H1 (cell line): Measurements from ENCODE around the gene UPF2. TPM values are rescaled to one million over a fixed set of nuclear protein-coding genes. Genes with fewer than 3 reads are reported as not detected.

Source experiments
- CTCF ChIA-PET: fragments of 300-600 bp; sonication (Branson Sonifier 250); formaldehyde crosslinking; loops from one replicate; lab custom pipeline; 2021; ENCODE audit not compliant: partially characterized antibody; lab: Charles Lee
- POLR2A ChIA-PET: fragments of 300-600 bp; sonication (Branson Sonifier 250); formaldehyde crosslinking; loops from one replicate; lab custom pipeline; 2021; ENCODE audit warnings: inconsistent platforms; ENCODE audit not compliant: partially characterized antibody; lab: Charles Lee
- DNase-seq, 2 experiments: peaks; one replicate each; pipeline versions ENCODE4 v3.0.0 to v3.0.0-alpha.2; 2010 to 2022; ENCODE audit warnings: low spot score in 2 of 2, low read depth in 1 of 2, mixed read lengths in 1 of 2
- FAIRE-seq: peaks from 2 replicates; lab custom pipeline; 2011; peaks lifted over from hg19 to GRCh38; lab: Jason Lieb, UNC
- H2AFZ ChIP-seq: 2 replicates; pipeline ENCODE4 v1.8.1; 2012; ENCODE audit warnings: low read length, inconsistent platforms
- H2AK5ac ChIP-seq: 2 replicates; pipeline ENCODE4 v1.6.1; 2013; ENCODE audit warnings: low read depth, low read length
- H2BK120ac ChIP-seq: replicated peaks from 2 replicates; pipeline ENCODE3; 2013; ENCODE audit warnings: low read depth, low read length, inconsistent platforms
- H2BK12ac ChIP-seq: 2 replicates; pipeline ENCODE4 v1.6.1; 2013; ENCODE audit warnings: low read depth, low read length
- H2BK15ac ChIP-seq: 2 replicates; pipeline ENCODE4 v1.6.1; 2013; ENCODE audit warnings: low read length
- H2BK20ac ChIP-seq: 2 replicates; pipeline ENCODE4 v1.6.1; 2013; ENCODE audit warnings: low read length
- H2BK5ac ChIP-seq: 2 replicates; pipeline ENCODE4 v1.6.1; 2013; ENCODE audit warnings: low read depth, low read length
- H3K14ac ChIP-seq: 2 replicates; pipeline ENCODE4 v1.6.1; 2013; ENCODE audit warnings: inconsistent platforms; ENCODE audit not compliant: insufficient read length
- H3K18ac ChIP-seq: 2 replicates; pipeline ENCODE4 v1.6.1; 2013; ENCODE audit warnings: low read length; ENCODE audit errors: extremely low read depth
- H3K23ac ChIP-seq: 2 replicates; pipeline ENCODE4 v1.6.1; 2013; ENCODE audit warnings: inconsistent platforms; ENCODE audit not compliant: insufficient read length
- H3K23me2 ChIP-seq: 2 replicates; pipeline ENCODE4 v1.6.1; 2013; ENCODE audit warnings: low read depth, low read length
- H3K27ac ChIP-seq: 2 replicates; pipeline ENCODE4 v1.6.1; 2011; ENCODE audit warnings: low read depth, low read length, inconsistent platforms
- H3K27me3 ChIP-seq, 4 experiments: replicated peaks in 1 of 4; 1 replicate in 1 of 4; 2 replicates in 3 of 4; pipeline versions ENCODE4 v1.6.1 to v1.8.1; 2011 to 2013; ENCODE audit warnings: low read length in 3 of 4, mild to moderate bottlenecking in 3 of 4, inconsistent platforms in 2 of 4, mixed read lengths in 2 of 4, moderate library complexity in 1 of 4; ENCODE audit not compliant: control insufficient read depth in 3 of 4, insufficient read depth in 3 of 4; ENCODE audit errors: extremely low read depth in 1 of 4
- H3K36me3 ChIP-seq, 4 experiments: 2 replicates each; pipeline versions ENCODE4 v1.6.1 to v1.8.1; 2011 to 2013; ENCODE audit warnings: mild to moderate bottlenecking in 4 of 4, low read length in 3 of 4, moderate library complexity in 2 of 4, control low read depth in 1 of 4, inconsistent platforms in 1 of 4; ENCODE audit not compliant: insufficient read depth in 4 of 4, control insufficient read depth in 2 of 4
- H3K4ac ChIP-seq: replicated peaks from 2 replicates; pipeline ENCODE3; 2013; ENCODE audit warnings: low read length, low read depth, mixed read lengths, inconsistent platforms; ENCODE audit not compliant: insufficient read length
- H3K4me1 ChIP-seq, 4 experiments: replicated peaks in 1 of 4; 1 replicate in 1 of 4; 2 replicates in 3 of 4; pipeline versions ENCODE4 v1.6.1 to v1.8.1; 2011 to 2013; ENCODE audit warnings: low read length in 3 of 4, inconsistent platforms in 2 of 4, mixed read lengths in 1 of 4; ENCODE audit not compliant: insufficient read depth in 4 of 4, control insufficient read depth in 3 of 4
- H3K4me2 ChIP-seq, 2 experiments: 2 replicates each; pipeline versions ENCODE4 v1.6.1 to v1.8.1; 2011 to 2013; ENCODE audit warnings: low read depth in 2 of 2, low read length in 2 of 2, control low read depth in 1 of 2, inconsistent platforms in 1 of 2, mild to moderate bottlenecking in 1 of 2; ENCODE audit not compliant: insufficient read depth in 1 of 2
- H3K4me3 ChIP-seq, 4 experiments: fragments of 200-600, 300-600 bp in 1 of 4; sonication (generic), shearing (Covaris generic), sonication (Bioruptor Twin) in 1 of 4; 2 replicates each; pipeline versions ENCODE4 v1.5.1 to v1.8.1; 2011 to 2016; ENCODE audit warnings: low read length in 4 of 4, low read depth in 3 of 4, control low read depth in 2 of 4, inconsistent platforms in 2 of 4, mild to moderate bottlenecking in 2 of 4, mixed read lengths in 1 of 4, moderate library complexity in 1 of 4; ENCODE audit not compliant: insufficient read depth in 2 of 4; ENCODE audit errors: extremely low read depth in 1 of 4
- H3K56ac ChIP-seq: replicated peaks from 2 replicates; pipeline ENCODE3; 2013; ENCODE audit warnings: low read depth, mild to moderate bottlenecking, mixed read lengths, low read length, inconsistent platforms; ENCODE audit not compliant: insufficient read length
- H3K79me1 ChIP-seq: 2 replicates; pipeline ENCODE4 v1.6.1; 2013; ENCODE audit warnings: low read depth, low read length, control low read depth
- H3K79me2 ChIP-seq, 2 experiments: 2 replicates each; pipeline versions ENCODE4 v1.6.1 to v1.8.1; 2012 to 2013; ENCODE audit warnings: low read length in 2 of 2, mild to moderate bottlenecking in 2 of 2, inconsistent platforms in 1 of 2; ENCODE audit not compliant: insufficient read depth in 2 of 2, control insufficient read depth in 1 of 2
- H3K9ac ChIP-seq, 4 experiments: replicated peaks in 1 of 4; 1 replicate in 1 of 4; 2 replicates in 3 of 4; pipeline versions ENCODE4 v1.6.1 to v1.8.1; 2011 to 2013; ENCODE audit warnings: low read depth in 3 of 4, low read length in 3 of 4, control low read depth in 2 of 4, mild to moderate bottlenecking in 2 of 4, moderate library complexity in 2 of 4, inconsistent platforms in 1 of 4; ENCODE audit errors: extremely low read depth in 1 of 4
- H3K9me3 ChIP-seq, 2 experiments: 2 replicates each; pipeline versions ENCODE4 v1.6.1 to v1.8.1; 2012 to 2013; ENCODE audit warnings: mild to moderate bottlenecking in 2 of 2, moderate library complexity in 2 of 2, control low read depth in 1 of 2, inconsistent platforms in 1 of 2, low read depth in 1 of 2, low read length in 1 of 2, mixed read lengths in 1 of 2; ENCODE audit not compliant: insufficient read depth in 2 of 2
- H4K20me1 ChIP-seq, 2 experiments: replicated peaks in 1 of 2; 2 replicates each; pipeline versions ENCODE3 to v1.8.1; 2011 to 2013; ENCODE audit warnings: inconsistent platforms in 2 of 2, low read length in 2 of 2, mild to moderate bottlenecking in 1 of 2; ENCODE audit not compliant: insufficient read depth in 2 of 2, control insufficient read depth in 1 of 2
- H4K5ac ChIP-seq: 2 replicates; pipeline ENCODE4 v1.6.1; 2013; ENCODE audit warnings: low read length, low read depth, mixed read lengths, inconsistent platforms; ENCODE audit not compliant: insufficient read length
- H4K8ac ChIP-seq: 2 replicates; pipeline ENCODE4 v1.8.0; 2013; ENCODE audit warnings: mild to moderate bottlenecking, moderate library complexity, low read length, inconsistent platforms; ENCODE audit not compliant: insufficient read depth; ENCODE audit errors: extremely low read depth
- H4K91ac ChIP-seq: replicated peaks from 2 replicates; pipeline ENCODE3; 2013; ENCODE audit warnings: low read length, mixed read lengths, inconsistent platforms; ENCODE audit not compliant: insufficient read length
- EGR1 ChIP-seq: IDR thresholded peaks from 2 replicates; pipeline ENCODE4 v1.6.1; 2011; ENCODE audit warnings: low read depth, low read length, borderline replicate concordance
- HDAC6 ChIP-seq: IDR thresholded peaks from one replicate; pipeline ENCODE4 v1.7.1; 2012; ENCODE audit warnings: low read depth, mild to moderate bottlenecking, inconsistent platforms, low read length, moderate library complexity
- KDM1A ChIP-seq: fragments of 200-600, 300-600 bp; sonication (generic); IDR thresholded peaks from 2 replicates; pipeline ENCODE4 v1.7.1; 2016; ENCODE audit warnings: mild to moderate bottlenecking, low read length, borderline replicate concordance
- MAX ChIP-seq: IDR thresholded peaks from 2 replicates; pipeline ENCODE4 v1.6.1; 2012; ENCODE audit warnings: inconsistent platforms
- POLR2AphosphoS5 ChIP-seq: IDR thresholded peaks from 2 replicates; pipeline ENCODE4 v1.6.1; 2011; ENCODE audit warnings: low read depth, low read length
- RNF2 ChIP-seq: fragments of 200-900, 300-1000 bp; sonication (generic); IDR thresholded peaks from 2 replicates; pipeline ENCODE4 v1.7.1; 2016; ENCODE audit warnings: borderline replicate concordance, low read depth, mild to moderate bottlenecking, antibody characterized with exemption, low read length; ENCODE audit not compliant: poor library complexity, severe bottlenecking; ENCODE audit errors: missing control alignments
- SP4 ChIP-seq: IDR thresholded peaks from 2 replicates; pipeline ENCODE4 v1.6.1; 2012; ENCODE audit warnings: low read length, inconsistent platforms
- TEAD4 ChIP-seq: IDR thresholded peaks from 2 replicates; pipeline ENCODE4 v1.6.1; 2012; ENCODE audit warnings: low read depth, low read length, inconsistent platforms, mixed read lengths
- WGBS, 2 experiments: shearing (Covaris generic) in 1 of 2; methylation state at CpG; one replicate each; pipeline versions ENCODE4 v1.1.6 to v1.1.7; 2013 to 2015; ENCODE audit warnings: low lambda C conversion rate in 2 of 2, mixed read lengths in 2 of 2, inconsistent platforms in 1 of 2, low coverage in 1 of 2, missing lambda C conversion rate in 1 of 2; ENCODE audit not compliant: insufficient replicate concordance in 2 of 2, insufficient coverage in 1 of 2, insufficient read length in 1 of 2; ENCODE audit errors: extremely low coverage in 1 of 2, missing lambda C conversion rate in 1 of 2; 5-methylcytosine and 5-hydroxymethylcytosine counted together
- polyA plus RNA-seq, 7 experiments: library from polyadenylated mRNA; depleted of rRNA in 3 of 7; stranded (reverse) in 5 of 7; unstranded in 2 of 7; fragments of >200 nt in 5 of 7; fragments of 200-250 nt in 2 of 7; gene quantifications; 1 replicate in 5 of 7; 2 replicates in 1 of 7; 4 replicates in 1 of 7; pipeline versions ENCODE4 v1.2.1 to v1.2.3, GENCODE V29; 2011 to 2013; ENCODE audit warnings: missing spikeins in 2 of 7, mixed read lengths in 2 of 7
- total RNA-seq: library from RNA; stranded (reverse); fragmentation: NEBNext Ultra II Directional; extraction: Animal tissue kit (Norgen Biotek cat#: 25700); gene quantifications from 2 replicates; pipeline ENCODE4 v1.2.1, GENCODE V29; 2021

UPF2 gene
- total and polyA plus RNA-seq, 2 of the 8 experiments (the other 6 are each of a cell fraction or from before 2014, with no cell fraction given), result 6.2 to 32.8 TPM

DNA sequence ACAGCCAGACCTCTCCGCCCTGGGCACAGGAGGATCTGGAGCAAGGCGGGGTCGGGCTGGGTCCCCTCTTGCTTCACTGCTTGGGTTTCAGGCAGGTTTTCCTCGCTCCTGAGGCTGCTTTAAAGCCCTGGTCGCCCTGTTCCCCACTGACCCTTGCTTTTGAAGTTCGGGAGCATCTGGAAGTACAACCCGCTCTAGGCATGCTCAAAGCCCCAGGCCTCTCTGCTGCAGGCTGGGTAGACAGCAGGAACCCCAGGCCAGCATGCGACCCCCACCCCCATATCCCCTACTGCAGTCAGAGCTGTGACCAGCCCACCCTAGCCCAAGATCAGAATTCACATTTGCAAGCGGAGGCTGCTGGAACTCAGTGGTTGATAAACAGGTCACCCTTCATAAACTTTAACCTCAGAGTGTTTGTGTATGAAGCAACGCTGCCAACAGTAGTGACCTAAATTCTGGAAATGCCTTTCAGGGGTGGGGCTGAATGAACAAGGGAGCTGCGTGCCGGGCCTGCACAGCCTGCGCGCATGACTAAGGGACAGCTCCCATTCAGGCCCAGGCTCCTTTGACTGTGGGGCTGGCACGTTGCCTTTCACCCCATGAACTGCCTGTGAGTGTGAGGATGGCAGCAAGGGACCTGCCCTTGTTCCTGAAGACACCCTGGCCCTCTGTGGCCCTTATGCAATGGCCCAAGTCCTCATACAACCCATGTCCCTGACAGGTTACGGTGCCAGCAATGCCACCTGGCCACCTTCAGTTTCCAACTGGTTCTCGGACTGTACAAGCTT lies 166.9 kb downstream of the UPF2 start:
- Histone ChIP-seq H3K27ac (peak overlapping the region; percentile 69), H2BK120ac (peak overlapping the region; percentile 40), H3K79me1 (no peaks in the 10 kb centered on the region), H3K27me3 (no peaks in the 10 kb centered on the region), H3K23me2 (no peaks in the 10 kb centered on the region), H3K4me1 (peaks cover 6 to 16% (median 14%) of the 10 kb centered on the region in 4 experiments), H4K8ac (peak overlapping the region; percentile 83), H3K36me3 (no peaks in the 10 kb centered on the region), H3K9ac (peak overlapping the region in 1 of 4 experiments; percentile 45; a peak in 1 of 7 replicates), H2BK5ac (peak overlapping the region; percentile 83; the same call in 1 of the 2 replicates), H4K20me1 (no peaks in the 10 kb centered on the region), H3K79me2 (no peaks in the 10 kb centered on the region), H2BK12ac (peak overlapping the region; percentile 88; the same call in 1 of the 2 replicates), H3K18ac (peak overlapping the region; percentile 99), H3K4me2 (peak overlapping the region; percentile 55 to 57), H3K23ac (no peak overlapping the region), H4K91ac (peak overlapping the region; percentile 92), H2BK20ac (peak overlapping the region; percentile 98), H3K56ac (no peak overlapping the region), H3K14ac (no peak overlapping the region), H2AK5ac (0 out of 2 replicates have a peak overlapping the region, but pooled peaks have one; percentile 4), H3K4ac (peak overlapping the region; percentile 63), H3K4me3 (no peak overlapping the region; a peak in 1 of 8 replicates), H3K9me3 (no peaks in the 10 kb centered on the region), H2AFZ (peak overlapping the region; percentile 91), H4K5ac (peak overlapping the region; percentile 70), H2BK15ac (peak overlapping the region; percentile 83)
- DNase-seq (no peak), FAIRE-seq (no peak)
- no peak for TF ChIP-seq SP4
- TF ChIP-seq TEAD4, result no peak
- TF ChIP-seq RNF2, result no peak
- TF ChIP-seq POLR2AphosphoS5, result no peak
- 0 out of 2 replicates have a peak, but pooled peaks have one; percentile 8 for TF ChIP-seq MAX
- no peak for TF ChIP-seq HDAC6
- TF ChIP-seq EGR1, result no peak
- TF ChIP-seq KDM1A, result no peak
- WGBS, 2 experiments, result 73% methylated on average over 17 of the region's 17 CpGs; no CpG with 5 or more reads in 1 of the 2 experiments
- ChIA-PET POLR2A (interaction anchor here (1.1 to 2.2 kb wide), 2 partner anchors 10 to 37 kb away, joined by 4 to 6 read pairs; no protein-coding TSS in a partner anchor), CTCF (interaction anchor here (0.8 to 3.1 kb wide), 13 partner anchors 8 to 154 kb away, joined by 3 to 10 read pairs (median 4); no protein-coding TSS in a partner anchor)
